Measurements from ENCODE around the gene COL4A2.
"Not testable (repeated sequence)": the region's sequence is repeated elsewhere in the genome, so short reads cannot be mapped to it uniquely, and the experiment has no call there.

The COL4A2 gene

DNA sequence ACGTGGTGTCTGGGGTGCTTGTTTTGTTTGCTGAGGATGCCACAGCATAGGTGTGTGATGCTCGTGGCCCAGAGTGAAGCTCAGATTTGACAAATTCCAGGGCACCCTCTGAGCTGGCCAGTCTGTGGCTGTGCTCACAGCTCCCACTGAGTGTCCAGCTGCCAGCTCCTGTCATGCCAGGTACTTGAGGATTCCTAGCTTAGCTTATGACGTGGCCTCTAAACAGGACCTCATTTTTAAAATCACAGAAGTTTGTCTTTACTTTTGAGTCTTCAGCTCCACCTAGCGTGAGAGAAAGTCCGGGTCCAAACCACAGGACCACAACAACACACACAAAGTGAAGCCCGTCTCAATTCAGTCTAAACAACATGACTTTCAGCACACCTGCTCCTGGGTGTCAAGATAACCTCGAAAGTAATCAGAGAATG is 137.2 kb downstream of the COL4A2 start:
- FAIRE-seq: no peak

GRCh38 chr13:110445183-110445582 is 138.1 kb downstream of the COL4A2 start:
- no peak for FAIRE-seq

- no peak for FAIRE-seq
Observed at GRCh38 chr13:110445722-110446574, 138.9 kb downstream of the COL4A2 start.

- FAIRE-seq: no peak
Observed at GRCh38 chr13:110446575-110446890, 139.4 kb downstream of the COL4A2 start.

DNA sequence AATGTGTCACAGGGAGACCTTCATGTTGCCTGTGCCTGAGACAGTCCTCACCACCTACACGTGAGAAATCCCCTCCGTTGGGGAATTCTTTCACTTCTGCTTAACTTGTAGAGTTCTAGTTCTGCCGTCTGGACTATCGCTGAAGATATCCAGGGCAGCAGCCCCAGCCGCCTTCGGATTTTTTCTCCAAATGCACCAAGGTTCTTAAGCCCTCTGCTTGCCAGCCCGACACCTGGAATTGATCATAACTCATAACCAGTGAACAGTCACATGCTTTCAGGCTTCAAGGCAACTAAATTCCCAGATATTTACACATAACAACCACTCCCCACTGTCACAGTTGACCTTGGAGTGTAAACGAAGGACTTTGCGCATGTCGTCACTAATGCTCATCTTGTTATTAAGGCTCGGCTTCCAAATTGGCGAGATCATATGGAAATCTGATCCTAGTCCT is 140.0 kb downstream of the COL4A2 start:
- FAIRE-seq: no peak

DNA sequence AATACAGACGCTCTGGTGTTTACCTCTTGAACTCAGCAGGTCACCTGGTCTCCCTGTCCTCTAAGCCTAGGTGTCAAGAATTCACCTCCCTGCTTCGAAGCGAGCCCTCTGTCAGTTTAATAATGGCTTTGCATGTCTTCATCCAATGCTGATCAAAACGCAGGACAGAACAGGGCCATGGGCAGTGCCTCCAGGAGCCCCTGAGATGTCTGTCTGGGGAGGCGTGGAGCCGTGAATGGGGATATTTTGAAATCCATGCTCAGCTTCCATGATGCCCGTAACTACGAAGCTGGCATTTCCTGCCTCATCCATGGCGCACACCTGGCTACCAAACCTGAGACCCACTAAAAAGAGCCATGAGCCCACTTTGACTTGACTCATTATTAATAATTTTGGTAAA is 140.7 kb downstream of the COL4A2 start:
- no peak for FAIRE-seq

GRCh38 chr13:110448230-110448629 is 141.1 kb downstream of the COL4A2 start:
- no peak for FAIRE-seq

GRCh38 chr13:110448677-110449076 is 141.6 kb downstream of the COL4A2 start:
- no peak for FAIRE-seq

GRCh38 chr13:110449219-110450015 is 142.3 kb downstream of the COL4A2 start:
- FAIRE-seq: no peak

- no peak for FAIRE-seq
Observed at GRCh38 chr13:110450016-110450900, 143.2 kb downstream of the COL4A2 start.

GRCh38 chr13:110450941-110451730 is 144.1 kb downstream of the COL4A2 start:
- no peak for FAIRE-seq

GRCh38 chr13:110453091-110453490 is 146.0 kb downstream of the COL4A2 start:
- FAIRE-seq: not testable (repeated sequence)

GRCh38 chr13:110453797-110454196 is 146.7 kb downstream of the COL4A2 start:
- FAIRE-seq: no peak

- no peak for FAIRE-seq
Observed at GRCh38 chr13:110454227-110454859, 147.3 kb downstream of the COL4A2 start.

GRCh38 chr13:110454956-110455355 is 147.9 kb downstream of the COL4A2 start:
- no peak for FAIRE-seq

GRCh38 chr13:110455444-110455843 is 148.4 kb downstream of the COL4A2 start:
- FAIRE-seq: no peak

DNA sequence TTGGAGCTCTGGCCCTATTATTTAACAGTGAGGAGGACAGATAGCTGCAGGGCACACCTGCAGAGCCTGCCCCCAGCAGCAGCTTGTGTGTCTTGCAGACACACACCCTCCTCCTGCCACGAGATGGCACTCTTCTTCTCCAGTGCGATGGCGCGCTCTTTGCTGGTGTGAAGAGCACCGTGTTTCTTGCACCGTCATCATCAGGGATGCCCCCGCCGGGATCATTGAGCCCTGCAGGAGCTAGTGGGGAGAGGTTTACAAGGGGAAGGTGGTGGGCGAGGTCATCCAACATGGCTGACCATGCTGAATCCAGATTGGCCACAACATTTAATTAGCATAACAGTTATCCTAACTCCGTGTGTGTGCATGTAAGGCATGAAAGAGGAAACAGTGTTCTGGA is 148.9 kb downstream of the COL4A2 start:
- FAIRE-seq: no peak

DNA sequence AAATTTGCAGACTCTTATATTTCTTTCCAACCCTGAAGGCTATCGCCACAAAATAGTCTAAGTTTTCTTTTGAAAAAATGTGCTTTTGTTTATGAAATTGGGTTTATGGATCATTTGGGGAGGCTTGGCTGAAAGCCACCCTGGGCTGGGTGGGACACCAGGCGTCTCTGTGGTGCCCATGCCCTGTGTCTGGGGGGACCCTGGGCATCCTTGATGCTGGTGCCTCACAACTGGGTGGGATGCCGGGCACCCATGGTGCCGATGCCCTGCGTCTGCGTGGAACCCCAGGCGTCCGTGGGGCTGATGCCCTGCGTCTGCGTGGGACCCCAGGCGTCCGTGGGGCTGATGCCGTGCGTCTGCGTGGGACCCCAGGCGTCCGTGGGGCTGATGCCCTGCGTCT is 149.5 kb downstream of the COL4A2 start:
- no peak for FAIRE-seq

DNA sequence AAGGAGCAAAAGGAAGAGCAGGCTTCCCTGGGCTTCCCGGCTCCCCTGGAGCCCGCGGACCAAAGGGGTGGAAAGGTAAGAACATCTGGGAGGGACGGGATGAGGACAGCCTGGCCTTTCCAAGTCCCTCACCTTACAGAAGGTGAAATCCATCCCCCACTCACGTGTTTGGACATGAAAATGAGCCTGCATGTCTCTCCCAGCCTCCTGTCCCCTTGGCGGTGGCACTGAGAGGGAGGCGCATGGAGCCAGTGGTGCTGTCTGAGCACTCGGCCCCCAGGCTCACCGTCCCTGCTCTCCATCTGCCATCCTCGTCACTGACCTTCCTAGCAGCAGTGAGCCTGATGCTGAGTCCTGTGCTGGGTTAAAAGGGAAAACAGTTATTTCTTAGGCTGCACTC is 150.3 kb downstream of the COL4A2 start:
- no peak for FAIRE-seq

- FAIRE-seq: no peak
Observed at GRCh38 chr13:110458017-110458416, 150.9 kb downstream of the COL4A2 start.

DNA sequence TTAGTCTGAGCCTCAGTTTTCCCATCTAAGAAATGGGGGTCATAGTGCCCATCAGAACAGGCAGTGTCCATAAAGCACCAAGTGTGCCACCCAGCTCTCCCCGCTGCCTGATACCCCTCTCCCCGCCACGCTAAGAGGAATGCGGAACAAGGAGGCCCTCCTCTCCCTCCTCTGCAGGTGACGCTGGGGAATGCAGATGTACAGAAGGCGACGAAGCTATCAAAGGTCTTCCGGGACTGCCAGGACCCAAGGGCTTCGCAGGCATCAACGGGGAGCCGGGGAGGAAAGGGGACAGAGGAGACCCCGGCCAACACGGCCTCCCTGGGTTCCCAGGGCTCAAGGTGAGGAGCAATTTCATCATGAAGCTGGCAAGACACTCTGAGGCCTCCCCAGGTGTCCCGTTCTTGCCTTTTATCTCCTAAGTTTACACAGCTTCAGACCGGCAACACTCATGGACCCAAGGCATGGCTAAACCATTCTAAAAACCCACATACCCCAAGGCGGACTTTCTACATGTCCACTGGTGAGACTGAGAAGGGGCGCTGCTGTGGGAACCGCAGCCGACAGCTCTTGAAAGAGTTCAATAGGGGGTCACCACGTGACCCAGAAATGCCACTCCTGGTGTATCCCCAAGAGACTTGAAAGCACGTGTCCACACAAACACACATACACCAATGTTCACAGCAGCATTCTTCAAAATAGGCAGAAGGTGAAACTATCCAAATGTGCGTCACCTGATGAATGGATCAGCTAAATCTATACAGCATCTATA is 151.7 kb downstream of the COL4A2 start:
- FAIRE-seq: no peak

All from islet of Langerhans (tissue), 1 donor.